Measurements from ENCODE around the gene ELOVL1. TPM values are rescaled to one million over a fixed set of nuclear protein-coding genes. Genes with fewer than 3 reads are reported as not detected.
A peak's percentile ranks its signal among the peaks of the same experiment; 100 is the strongest.

Gene ELOVL1
- total and polyA plus RNA-seq, 2 of the 13 experiments (the other 11 are each of a cell fraction or from before 2014, with no cell fraction given) = 55.2 to 77.4 TPM

- TF ChIP-seq FOXM1 (CRISPR knock-in tag; IDR thresholded peaks at IDR 0.05) (no peak), ATF1 (CRISPR knock-in tag; IDR thresholded peaks at IDR 0.05) (no peak), IKZF4 (CRISPR knock-in tag; IDR thresholded peaks at IDR 0.05; ENCODE audit: borderline replicate concordance, low read depth, not compliant biosample characterization) (peak; percentile 93), ZHX2 (IDR thresholded peaks at IDR 0.05; ENCODE audit: low read depth) (no peak), ZHX2 (CRISPR knock-in tag; IDR thresholded peaks at IDR 0.05; ENCODE audit: borderline replicate concordance) (peak; percentile 45; the same call in 1 of the 2 replicates), MAF1 (CRISPR knock-in tag; IDR thresholded peaks at IDR 0.05; ENCODE audit: borderline replicate concordance) (no peak), SP5 (CRISPR knock-in tag; IDR thresholded peaks at IDR 0.05; ENCODE audit: borderline replicate concordance, low read depth) (no peak; the same call in 1 of the 2 replicates), RAD51 (IDR thresholded peaks at IDR 0.05; ENCODE audit: borderline replicate concordance) (no peak), NCOA2 (CRISPR knock-in tag; IDR thresholded peaks at IDR 0.05) (peak; percentile 65), PITX1 (CRISPR knock-in tag; IDR thresholded peaks at IDR 0.05) (peak; percentile 40; the same call in 1 of the 2 replicates), ZSCAN30 (CRISPR knock-in tag; IDR thresholded peaks at IDR 0.05) (no peak), MAFF (IDR thresholded peaks at IDR 0.05; ENCODE audit: low read depth, low read length) (no peak), GZF1 (CRISPR knock-in tag; IDR thresholded peaks at IDR 0.05) (no peak), ZBTB46 (CRISPR knock-in tag; IDR thresholded peaks at IDR 0.05; ENCODE audit: borderline replicate concordance) (no peak), YEATS4 (CRISPR knock-in tag; IDR thresholded peaks at IDR 0.05; ENCODE audit: borderline replicate concordance) (peak; percentile 89), FOSL2 (CRISPR knock-in tag; IDR thresholded peaks at IDR 0.05) (0 out of 2 replicates have a peak, but pooled peaks have one; percentile 28), TRAFD1 (CRISPR knock-in tag; IDR thresholded peaks at IDR 0.05; ENCODE audit: borderline replicate concordance) (no peak), ZFP90 (CRISPR knock-in tag; IDR thresholded peaks at IDR 0.05; ENCODE audit: borderline replicate concordance) (peak; percentile 81; the same call in 1 of the 2 replicates), SYNCRIP (IDR thresholded peaks at IDR 0.05; ENCODE audit: insufficient read depth, low read depth, low read length) (no peak)
These were observed at the start of gene ELOVL1 (continued) for GRCh38 chr1:43367904-43368645.
